Stimulated activated naive CD8-positive, alpha-beta T cell treated with anti-CD3 and anti-CD28 coated beads, Interleukin-15, amount 100 ng/mL, for 72 hours (primary cell): ENCODE results near the gene USP6.
A peak's percentile ranks its signal among the peaks of the same experiment; 100 is the strongest.
"Not testable (repeated sequence)": the region's sequence is repeated elsewhere in the genome, so short reads cannot be mapped to it uniquely, and the experiment has no call there.

Experiments
- ATAC-seq: fragments of 150-1000 bp; cut with Tn5 transposase; 2 replicates; pipeline ENCODE4 v1.10.0; 2021; ENCODE audit warnings: mild to moderate bottlenecking, moderate library complexity
- DNase-seq, 2 donors: peaks; one replicate each; pipeline ENCODE4 v3.0.0; 2021 to 2022
- H3K27ac Mint-ChIP-seq, 2 donors: one replicate each; pipeline ENCODE4 v1.8.0; 2022; ENCODE audit warnings: mild to moderate bottlenecking in 2 of 2, mixed read lengths in 2 of 2, moderate library complexity in 2 of 2
- H3K27me3 Mint-ChIP-seq: one replicate; pipeline ENCODE4 v1.8.0; 2022; ENCODE audit warnings: mixed read lengths
- H3K4me1 Mint-ChIP-seq: one replicate; pipeline ENCODE4 v1.8.0; 2022; ENCODE audit warnings: mild to moderate bottlenecking, mixed read lengths
- H3K4me3 Mint-ChIP-seq, 2 donors: one replicate each; pipeline ENCODE4 v1.8.0; 2022; ENCODE audit warnings: mild to moderate bottlenecking in 2 of 2, mixed read lengths in 2 of 2, moderate library complexity in 1 of 2
- H3K9me3 Mint-ChIP-seq, 2 donors: one replicate each; pipeline ENCODE4 v1.8.0; 2022; ENCODE audit warnings: mixed read lengths in 2 of 2

Gene USP6

GRCh38 chr17:5111402-5112204, 4.2 kb upstream of the USP6 start, which contains the start of gene ZNF232:
ZNF232 (minus strand) TSS chr17:5111878; CDS start chr17:5111822, 56 bp downstream.
- Mint-ChIP-seq H3K4me3 (peak within 1 kb of the TSS; percentile 87 to 94), H3K27ac (peak within 1 kb of the TSS; percentile 92 to 95), H3K4me1 (peaks cover 31% of the 10 kb centered on the region), H3K9me3 (no peaks in the 10 kb centered on the region), H3K27me3 (peaks cover 24% of the 10 kb centered on the region)
- DNase-seq = peak; percentile 90 to 93
- ATAC-seq = peak; percentile 89

DNA sequence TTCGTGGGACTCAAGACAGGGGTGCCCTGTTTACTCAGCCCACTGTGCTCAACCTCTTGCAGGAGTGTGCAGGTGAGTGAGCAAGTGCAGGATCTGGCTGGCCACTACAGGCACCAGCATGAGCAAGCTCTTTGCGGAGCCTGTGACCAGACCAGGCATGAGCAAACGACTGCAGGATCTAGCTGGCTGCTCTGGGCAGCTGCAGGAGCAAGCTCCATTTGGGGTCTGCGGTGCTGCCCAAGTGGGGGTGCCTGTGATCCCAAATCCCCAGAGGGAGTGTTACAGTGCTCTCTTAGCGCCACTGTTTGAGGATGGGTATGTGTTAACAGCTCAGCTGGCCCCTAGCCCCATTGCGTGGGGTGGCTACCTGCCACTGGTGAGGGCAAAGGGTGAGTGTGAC, 2.4 kb downstream of the USP6 start:
- DNase-seq (no peak), ATAC-seq (no peak)
- no peak overlapping the region for H3K4me3 Mint-ChIP-seq
- no peaks in the 10 kb centered on the region for H3K9me3 Mint-ChIP-seq
- H3K27me3 Mint-ChIP-seq = peaks cover 77% of the 10 kb centered on the region
- no peak overlapping the region for H3K27ac Mint-ChIP-seq
- H3K4me1 Mint-ChIP-seq = peaks cover 6% of the 10 kb centered on the region

DNA sequence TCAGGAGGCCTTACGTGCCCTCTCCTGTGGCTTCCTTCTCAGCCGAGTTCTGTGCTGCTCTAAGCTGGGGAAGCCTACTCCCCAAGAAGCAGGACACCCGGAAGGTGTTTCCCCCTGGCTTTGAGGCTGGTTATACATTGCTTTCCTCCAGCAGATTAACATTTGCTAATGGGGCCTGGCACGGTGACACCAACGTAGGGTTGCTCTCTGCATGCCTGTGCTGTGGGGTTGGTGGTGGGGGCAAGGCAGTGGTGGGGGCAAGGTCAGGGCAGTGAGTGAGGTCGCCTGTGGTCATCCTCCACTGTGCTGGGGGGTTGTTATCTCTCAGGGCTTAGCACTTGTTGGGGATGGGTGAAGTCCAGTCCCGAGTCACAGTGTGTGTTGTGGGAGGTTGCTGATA, 4.2 kb downstream of the USP6 start:
- Mint-ChIP-seq H3K9me3 (no peaks in the 10 kb centered on the region), H3K27me3 (peaks cover 85% of the 10 kb centered on the region), H3K4me3 (no peak overlapping the region), H3K4me1 (peaks cover 5% of the 10 kb centered on the region), H3K27ac (no peak overlapping the region)
- peak in 1 of 2 donors; percentile 5 for DNase-seq
- no peak for ATAC-seq

GRCh38 chr17:5120436-5121185, 4.8 kb downstream of the USP6 start:
- DNase-seq = peak in 1 of 2 donors; percentile 6
- H3K4me3 Mint-ChIP-seq, H3K4me1 Mint-ChIP-seq, ATAC-seq, H3K9me3 Mint-ChIP-seq, H3K27ac Mint-ChIP-seq: not testable (repeated sequence)
- peaks cover 79% of the 10 kb centered on the region for H3K27me3 Mint-ChIP-seq

DNA sequence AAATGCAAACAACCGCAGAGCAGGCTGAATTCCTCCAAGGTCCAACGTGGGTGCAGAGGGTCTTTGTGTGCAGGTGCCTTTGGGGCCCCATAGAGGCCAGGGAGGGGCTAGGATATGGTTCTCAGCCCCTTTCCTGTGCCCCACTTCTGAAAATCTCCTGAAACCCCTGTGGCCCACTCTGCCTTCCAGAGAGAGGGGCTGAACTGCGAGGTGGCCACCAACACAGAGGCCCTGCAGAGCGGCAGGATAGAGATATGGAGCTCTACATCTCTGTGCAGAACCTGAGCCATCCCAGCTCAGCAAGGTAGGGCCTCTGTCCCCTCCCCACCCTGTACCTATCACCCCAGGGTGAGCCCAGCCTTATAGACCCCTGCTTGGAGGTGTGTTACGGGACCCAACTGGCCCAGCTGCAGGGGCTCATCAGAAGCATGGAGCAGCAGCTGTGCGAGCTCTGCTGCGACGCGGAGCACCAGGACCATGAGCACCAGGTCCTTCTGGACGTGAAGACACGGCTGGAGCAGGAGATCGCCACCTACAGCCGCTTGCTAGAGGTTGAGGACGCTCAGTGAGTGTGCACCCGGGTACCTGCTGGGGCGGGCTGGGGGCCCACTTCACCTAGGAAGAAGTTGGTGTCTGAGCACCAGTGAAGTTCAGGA, 5.5 kb downstream of the USP6 start:
- H3K27me3 Mint-ChIP-seq = peaks cover 72% of the 10 kb centered on the region

GRCh38 chr17:5122056-5122455, 6.2 kb downstream of the USP6 start:
- not testable (repeated sequence) for ATAC-seq, H3K4me1 Mint-ChIP-seq, H3K27ac Mint-ChIP-seq, H3K9me3 Mint-ChIP-seq
- H3K27me3 Mint-ChIP-seq = peaks cover 69% of the 10 kb centered on the region
- DNase-seq = peak in 1 of 2 donors; percentile 5
- H3K4me3 Mint-ChIP-seq = peak overlapping the region in 1 of 2 donors; percentile 24

More for the DNA sequence above, 5.5 kb downstream of the USP6 start:
- ATAC-seq (no peak), DNase-seq (peak in 1 of 2 donors; percentile 8)
- peaks cover 5% of the 10 kb centered on the region for H3K4me1 Mint-ChIP-seq
- no peaks in the 10 kb centered on the region for H3K9me3 Mint-ChIP-seq
- no peak overlapping the region for H3K4me3 Mint-ChIP-seq
- H3K27ac Mint-ChIP-seq = no peak overlapping the region

DNA sequence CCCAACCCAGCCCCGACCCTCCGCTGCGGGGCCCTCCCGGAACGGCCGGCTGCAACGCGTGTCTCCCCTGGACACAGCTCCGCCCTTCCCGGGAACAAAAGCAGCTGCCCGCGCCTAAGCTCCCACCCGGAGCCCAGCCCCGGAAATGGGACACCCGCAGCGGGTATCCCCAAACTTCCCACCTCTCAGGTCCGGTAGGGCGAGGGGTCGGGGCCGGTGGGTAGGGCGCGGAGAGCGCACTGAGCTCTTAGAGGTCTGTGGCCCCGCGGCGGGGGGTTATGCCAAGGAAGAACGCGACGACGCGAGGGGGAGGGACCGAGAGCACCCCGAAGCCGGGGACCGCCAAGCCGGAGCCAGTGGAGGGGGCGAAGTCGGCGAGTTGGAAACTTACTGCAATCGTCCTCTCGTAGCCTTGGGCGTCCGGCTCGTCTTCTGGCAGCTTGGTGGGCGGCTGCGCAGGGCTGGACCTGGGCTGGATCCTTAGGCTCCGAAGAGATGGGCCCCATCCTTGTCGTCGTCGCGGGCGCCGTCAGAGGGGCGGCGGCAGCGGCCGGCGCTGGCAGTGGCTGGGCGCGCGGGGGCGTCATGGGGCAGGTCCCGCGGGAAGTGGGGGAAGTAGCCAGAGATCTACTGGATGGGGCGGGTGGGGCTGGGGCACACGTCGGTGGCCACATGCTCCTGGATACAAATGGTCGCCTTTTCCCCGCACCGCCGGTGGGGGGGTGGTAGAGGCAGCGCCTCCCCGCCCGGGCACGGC, 6.9 kb downstream of the USP6 start:
- Mint-ChIP-seq H3K4me3 (peak overlapping the region in 1 of 2 donors; percentile 71), H3K27ac (no peak overlapping the region), H3K4me1 (peaks cover 5% of the 10 kb centered on the region), H3K9me3 (no peaks in the 10 kb centered on the region), H3K27me3 (peaks cover 68% of the 10 kb centered on the region)
- ATAC-seq (peak; percentile 65), DNase-seq (peak in 1 of 2 donors; percentile 10)

DNA sequence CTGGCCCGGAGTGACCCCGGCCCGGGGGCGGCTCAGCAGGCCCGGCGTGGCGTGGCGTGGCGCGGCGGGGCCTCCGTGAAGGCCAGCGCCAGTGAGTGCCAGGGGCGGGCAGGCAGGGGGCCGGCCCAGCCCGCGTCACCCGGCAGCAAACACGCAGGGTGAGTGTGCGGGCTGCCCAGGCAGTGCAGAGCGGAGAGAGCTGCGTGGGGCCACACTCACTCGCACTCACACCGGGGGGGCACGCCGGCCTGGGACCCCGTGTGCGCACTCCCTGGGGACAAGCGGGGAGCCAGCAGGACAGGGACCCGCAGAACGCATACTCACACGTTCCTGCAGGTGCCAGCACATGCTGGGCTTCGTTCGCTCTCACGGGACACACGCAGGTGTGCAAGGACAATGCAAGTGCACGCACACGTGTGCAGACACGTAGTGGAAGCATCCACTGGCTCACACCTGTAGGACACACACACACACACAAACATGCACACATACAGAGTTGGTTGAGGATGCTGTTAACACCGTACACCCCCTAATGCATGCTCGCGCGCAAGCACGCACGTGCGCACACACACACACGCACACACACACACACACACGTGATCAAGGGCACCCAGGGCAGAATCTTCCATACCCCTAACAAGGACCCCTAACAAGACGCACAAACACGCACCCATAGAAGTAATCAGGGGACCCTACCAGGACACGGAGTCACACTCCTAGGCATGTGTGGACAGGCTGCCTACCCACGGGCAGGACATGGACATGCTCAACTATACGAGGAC, 7.7 kb downstream of the USP6 start:
- Mint-ChIP-seq H3K4me3 (no peak overlapping the region), H3K4me1 (peaks cover 5% of the 10 kb centered on the region), H3K9me3 (no peaks in the 10 kb centered on the region), H3K27me3 (peaks cover 61% of the 10 kb centered on the region), H3K27ac (no peak overlapping the region)
- ATAC-seq = no peak
- peak in 1 of 2 donors; percentile 7 for DNase-seq

DNA sequence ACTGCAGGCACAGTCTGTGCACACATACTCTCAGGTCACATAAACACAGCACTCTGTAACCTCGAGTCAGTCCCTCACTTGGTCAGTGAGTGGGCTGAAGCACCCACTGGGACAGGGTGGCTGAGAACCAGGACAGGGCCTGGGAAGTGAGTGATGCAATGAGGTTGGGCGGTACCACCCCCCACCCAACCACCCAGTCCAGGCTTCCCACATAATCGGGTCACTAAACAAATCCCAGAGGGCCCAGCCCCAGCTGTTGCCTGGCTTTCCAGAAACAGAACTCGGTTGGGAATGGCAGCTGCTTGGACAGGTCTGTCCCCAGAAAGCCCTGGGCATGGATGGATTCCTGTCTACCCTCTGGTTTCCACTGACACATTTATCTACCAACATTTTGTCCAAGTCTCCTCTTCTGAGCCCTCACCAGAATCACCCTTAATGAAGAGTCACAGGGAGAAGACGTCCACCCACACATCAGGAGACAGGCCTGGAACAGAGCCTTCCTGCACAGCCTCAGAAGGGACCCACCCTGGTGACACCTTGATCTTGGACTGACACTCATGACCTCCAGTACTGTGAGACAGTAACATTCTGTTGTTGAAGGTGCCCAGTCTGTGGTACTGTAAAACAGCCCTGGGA, 8.4 kb downstream of the USP6 start:
- H3K27me3 Mint-ChIP-seq = peaks cover 55% of the 10 kb centered on the region
- not testable (repeated sequence) for DNase-seq, H3K4me3 Mint-ChIP-seq, H3K4me1 Mint-ChIP-seq, H3K27ac Mint-ChIP-seq, H3K9me3 Mint-ChIP-seq
- peak; percentile 11 for ATAC-seq

- not testable (repeated sequence) for ATAC-seq, H3K27ac Mint-ChIP-seq, H3K4me3 Mint-ChIP-seq, DNase-seq, H3K9me3 Mint-ChIP-seq, H3K4me1 Mint-ChIP-seq
- H3K27me3 Mint-ChIP-seq = peaks cover 55% of the 10 kb centered on the region
These were observed 9.1 kb downstream of the USP6 start for GRCh38 chr17:5124896-5125295.

DNA sequence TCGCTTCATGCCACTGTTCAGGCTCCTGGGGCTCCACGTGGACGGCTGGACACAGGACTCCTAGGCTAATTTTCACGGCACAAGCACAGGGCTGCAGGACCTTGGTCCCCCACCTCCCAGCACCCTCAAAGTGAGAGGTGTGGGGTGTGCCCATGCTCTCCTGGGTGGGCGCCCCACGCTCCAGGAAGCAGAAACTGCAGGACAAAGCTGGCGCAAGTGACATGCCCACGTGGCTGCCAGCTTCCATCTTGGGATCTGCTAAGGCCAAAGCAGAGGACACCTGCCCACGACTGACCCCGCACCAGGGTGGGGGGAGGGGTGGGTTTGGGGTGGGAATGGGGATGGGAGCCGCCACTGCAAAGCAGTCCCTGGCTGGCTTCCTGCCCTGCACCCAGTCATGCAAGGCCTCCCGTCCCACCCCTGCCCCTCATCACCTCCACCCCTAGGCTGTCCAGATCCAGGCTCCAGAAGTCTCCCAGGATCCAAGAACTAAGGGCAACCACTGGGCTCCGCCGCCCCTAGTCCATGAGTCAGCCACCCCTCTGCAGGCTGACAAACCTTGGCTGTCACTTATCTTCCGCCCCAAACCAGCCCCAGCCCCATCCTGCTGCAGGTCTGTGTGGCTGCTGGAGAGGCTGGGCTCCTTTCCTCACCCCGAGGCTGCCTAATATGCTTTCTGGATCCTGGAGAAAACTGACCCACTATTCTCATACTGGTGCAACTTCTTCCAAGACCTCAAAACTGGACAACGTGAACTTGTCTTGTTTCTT, 11.1 kb downstream of the USP6 start:
- Mint-ChIP-seq H3K9me3 (no peaks in the 10 kb centered on the region), H3K4me1 (peaks cover 2% of the 10 kb centered on the region), H3K4me3 (no peak overlapping the region), H3K27me3 (peaks cover 36% of the 10 kb centered on the region), H3K27ac (no peak overlapping the region)
- no peak for ATAC-seq
- no peak for DNase-seq

GRCh38 chr17:5127910-5128309, 12.1 kb downstream of the USP6 start:
- no peak for ATAC-seq
- no peak for DNase-seq
- Mint-ChIP-seq H3K4me3 (no peak overlapping the region), H3K4me1 (no peaks in the 10 kb centered on the region), H3K27ac (no peak overlapping the region), H3K27me3 (peaks cover 27% of the 10 kb centered on the region), H3K9me3 (no peaks in the 10 kb centered on the region)

DNA sequence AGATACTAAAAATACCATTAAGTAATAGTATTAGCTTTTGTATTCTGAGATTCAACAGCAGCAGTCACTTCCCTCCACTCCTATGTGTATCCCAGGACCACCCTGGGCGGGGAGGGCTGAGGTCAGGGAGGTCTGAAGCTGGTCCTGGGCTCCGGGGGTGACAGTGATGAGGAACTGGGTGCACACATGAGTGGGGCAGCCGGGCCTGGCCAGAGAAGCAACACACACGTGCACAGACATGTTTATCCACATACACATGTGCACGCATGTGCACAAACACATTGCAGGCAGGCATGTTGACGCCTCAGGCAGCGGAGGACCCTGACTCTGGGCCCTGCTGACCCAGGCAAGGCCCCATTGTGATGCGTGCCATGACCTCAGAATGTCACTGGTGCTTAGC, 12.6 kb downstream of the USP6 start:
- not testable (repeated sequence) for H3K4me1 Mint-ChIP-seq, H3K9me3 Mint-ChIP-seq, ATAC-seq, H3K4me3 Mint-ChIP-seq, DNase-seq, H3K27ac Mint-ChIP-seq
- H3K27me3 Mint-ChIP-seq = peaks cover 27% of the 10 kb centered on the region
